GM12878 (cell line): ENCODE data around the gene ADAMTS2. TPM values are rescaled to one million over a fixed set of nuclear protein-coding genes. Genes with fewer than 3 reads are reported as not detected.

Source experiments
- ATAC-seq: fragments of 200-7000 bp; cut with Tn5 transposase; 3 replicates; pipeline ENCODE4 v1.9.1; 2020; ENCODE audit warnings: mild to moderate bottlenecking, moderate library complexity
- BruUV-seq: library from RNA; stranded (reverse); fragments of 400-500 nt; replicated peaks from 2 replicates; lab custom pipeline; 2021; lab: Mats Ljungman, UMichigan
- CTCF ChIA-PET: fragments of 300-600 bp; sonication (Branson Sonifier 250); formaldehyde crosslinking; extraction: SDS; loops from one replicate; lab custom pipeline; 2021; ENCODE audit warnings: inconsistent platforms; lab: Yijun Ruan, JAX
- POLR2A ChIA-PET: fragments of 350-600 bp; formaldehyde crosslinking; extraction: SDS; loops from one replicate; lab custom pipeline; 2021; ENCODE audit warnings: inconsistent platforms; lab: Charles Lee
- RAD21 ChIA-PET: fragments of 300-600 bp; sonication (Branson Sonifier 250); formaldehyde crosslinking; loops from one replicate; lab custom pipeline; 2023; ENCODE audit warnings: antibody characterized with exemption; ENCODE audit not compliant: unreplicated experiment; lab: Charles Lee
- SMC1A ChIA-PET: fragments of 300-600 bp; sonication (Branson Sonifier 250); formaldehyde crosslinking; loops from one replicate; lab custom pipeline; 2023; ENCODE audit not compliant: unreplicated experiment, uncharacterized antibody; lab: Charles Lee
- DNase-seq: peaks from one replicate; pipeline ENCODE4 v3.0.0-alpha.2; 2011; ENCODE audit warnings: low read depth, low spot score
- FAIRE-seq: peaks from 3 replicates; lab custom pipeline; 2011; peaks lifted over from hg19 to GRCh38; lab: Jason Lieb, UNC
- H2AFZ ChIP-seq: 2 replicates; pipeline ENCODE4 v1.6.0; 2011; ENCODE audit warnings: low read depth, low read length, control low read depth; ENCODE audit not compliant: control insufficient read depth
- H3K27ac ChIP-seq: 2 replicates; pipeline ENCODE4 v1.5.1; 2011; ENCODE audit warnings: control low read depth; ENCODE audit not compliant: control insufficient read depth, insufficient read depth
- H3K27me3 ChIP-seq, 2 experiments: replicated peaks in 1 of 2; 2 replicates each; pipeline versions ENCODE4 v1.6.0 to v1.6.1; 2011; ENCODE audit warnings: low read length in 1 of 2; ENCODE audit not compliant: control insufficient read depth in 2 of 2, insufficient read depth in 2 of 2
- H3K36me3 ChIP-seq, 2 experiments: 2 replicates each; pipeline ENCODE4 v1.5.1; 2011; ENCODE audit warnings: low read length in 1 of 2; ENCODE audit not compliant: control insufficient read depth in 2 of 2, insufficient read depth in 2 of 2
- H3K4me1 ChIP-seq: 2 replicates; pipeline ENCODE4 v1.6.1; 2011; ENCODE audit warnings: mild to moderate bottlenecking, low read length, moderate library complexity, mixed read lengths; ENCODE audit not compliant: control insufficient read depth, insufficient read depth
- H3K4me2 ChIP-seq: 2 replicates; pipeline ENCODE4 v1.6.0; 2011; ENCODE audit warnings: control low read depth; ENCODE audit not compliant: control insufficient read depth, insufficient read depth
- H3K4me3 ChIP-seq: fragments of 200-600 bp; sonication (generic); 2 replicates; pipeline ENCODE4 v1.5.1; 2016
- H3K79me2 ChIP-seq: 2 replicates; pipeline ENCODE4 v1.6.0; 2011; ENCODE audit warnings: low read length; ENCODE audit not compliant: control insufficient read depth, insufficient read depth
- H3K9ac ChIP-seq: 2 replicates; pipeline ENCODE4 v1.8.0; 2011; ENCODE audit warnings: low read length, control low read depth, mixed read lengths; ENCODE audit not compliant: control insufficient read depth, insufficient read depth
- H3K9me3 ChIP-seq: replicated peaks from 3 replicates; pipeline ENCODE4 v1.5.1; 2011; ENCODE audit warnings: mild to moderate bottlenecking, low read length; ENCODE audit not compliant: control insufficient read depth, insufficient read depth
- H4K20me1 ChIP-seq: 2 replicates; pipeline ENCODE4 v1.6.0; 2011; ENCODE audit not compliant: control insufficient read depth, insufficient read depth
- BACH1 ChIP-seq: fragments of 450-650 bp; IDR thresholded peaks from 2 replicates; pipeline ENCODE4 v1.6.1; 2017; ENCODE audit warnings: mild to moderate bottlenecking, borderline replicate concordance
- CHD4 ChIP-seq: fragments of 200-600 bp; sonication (generic); IDR thresholded peaks from 2 replicates; pipeline ENCODE4 v1.6.1; 2016; ENCODE audit warnings: mild to moderate bottlenecking
- CUX1 ChIP-seq: IDR thresholded peaks from 2 replicates; pipeline ENCODE4 v1.6.1; 2012; ENCODE audit warnings: improper control_type of control experiment, low read depth, low read length; ENCODE audit not compliant: insufficient replicate concordance
- FOXK2 ChIP-seq: fragments of 450-650 bp; IDR thresholded peaks from 2 replicates; pipeline ENCODE4 v1.6.1; 2017; ENCODE audit warnings: mild to moderate bottlenecking, moderate library complexity
- HDAC6 ChIP-seq: fragments of 200-600 bp; sonication (generic); IDR thresholded peaks from one replicate; pipeline ENCODE4 v1.8.0; 2017; ENCODE audit warnings: antibody characterized with exemption; ENCODE audit not compliant: unreplicated experiment
- JUNB ChIP-seq: IDR thresholded peaks from 2 replicates; pipeline ENCODE4 v1.6.1; 2016; ENCODE audit warnings: antibody characterized with exemption, mild to moderate bottlenecking
- JUND ChIP-seq: IDR thresholded peaks from 2 replicates; pipeline ENCODE4 v1.6.1; 2012; ENCODE audit warnings: low read depth, mild to moderate bottlenecking, low read length, improper control_type of control experiment, moderate library complexity
- PML ChIP-seq: IDR thresholded peaks from 2 replicates; pipeline ENCODE4 v1.6.1; 2012; ENCODE audit warnings: low read length, inconsistent platforms
- POLR2A ChIP-seq: IDR thresholded peaks from 2 replicates; pipeline ENCODE4 v1.6.1; 2011; ENCODE audit warnings: low read depth, mild to moderate bottlenecking, low read length
- POLR2AphosphoS2 ChIP-seq: IDR thresholded peaks from 2 replicates; pipeline ENCODE4 v1.6.1; 2011; ENCODE audit warnings: low read depth, mild to moderate bottlenecking, low read length, improper control_type of control experiment, moderate library complexity
- POLR2AphosphoS5 ChIP-seq: IDR thresholded peaks from 2 replicates; pipeline ENCODE4 v1.6.1; 2011; ENCODE audit warnings: mild to moderate bottlenecking, low read length, inconsistent platforms
- RBBP5 ChIP-seq: fragments of 200-600 bp; sonication (generic); conservative IDR thresholded peaks from 2 replicates; pipeline ENCODE4 v1.6.1; 2016
- TCF3 ChIP-seq: IDR thresholded peaks from 2 replicates; pipeline ENCODE4 v1.6.1; 2012; ENCODE audit warnings: low read depth, mild to moderate bottlenecking, low read length, borderline replicate concordance; ENCODE audit not compliant: insufficient read depth
- YY1 ChIP-seq: IDR thresholded peaks from 2 replicates; pipeline ENCODE4 v1.6.1; 2011; ENCODE audit warnings: low read depth, mild to moderate bottlenecking, low read length
- ZBED1 ChIP-seq: IDR thresholded peaks from 2 replicates; pipeline ENCODE4 v1.6.1; 2016; ENCODE audit warnings: borderline replicate concordance
- ZSCAN29 ChIP-seq: fragments of 450-650 bp; IDR thresholded peaks from 2 replicates; pipeline ENCODE4 v1.6.1; 2017; ENCODE audit warnings: mild to moderate bottlenecking, moderate library complexity
- WGBS: methylation state at CpG from one replicate; pipeline ENCODE4 v1.1.6; 2016; ENCODE audit warnings: low lambda C conversion rate; ENCODE audit not compliant: insufficient replicate concordance, insufficient coverage; ENCODE audit errors: missing lambda C conversion rate; 5-methylcytosine and 5-hydroxymethylcytosine counted together
- in situ Hi-C: fragments of 300-500 bp; cut with MboI; formaldehyde crosslinking; loops from 9 replicates; pipeline ENCODE4 v1.14.3; 2018; ENCODE audit warnings: mixed read lengths
- intact Hi-C: fragments of 100-400 bp; cut with micrococcal nuclease; formaldehyde crosslinking; loops from one replicate; pipeline ENCODE4 v1.14.2; 2022; ENCODE audit not compliant: unreplicated experiment
- polyA plus RNA-seq, 11 experiments: library from polyadenylated mRNA; depleted of rRNA in 4 of 11; unstranded in 6 of 11; stranded (reverse) in 5 of 11; fragments of >200 nt; fragmentation: Nextera tagmentation in 4 of 11; fragmentation: Illumina TruSeq in 1 of 11; extraction: Ambion mirVana in 4 of 11; extraction: Trizol in 1 of 11; gene quantifications; 1 replicate in 1 of 11; 2 replicates in 10 of 11; pipeline versions ENCODE4 v1.2.1 to v1.2.3, GENCODE V29; 2011 to 2016; ENCODE audit warnings: inconsistent platforms in 2 of 11, missing spikeins in 2 of 11, low read depth in 1 of 11
- total RNA-seq, 4 experiments: library from RNA; depleted of rRNA in 3 of 4; stranded (reverse); fragments of >200 nt in 3 of 4; fragmentation: Illumina TruSeq in 1 of 4; extraction: Trizol in 1 of 4; gene quantifications; 2 replicates each; pipeline versions ENCODE4 v1.2.1 to v1.2.3, GENCODE V29; 2013 to 2021

The ADAMTS2 gene
- total and polyA plus RNA-seq, 10 of the 15 experiments (the other 5 are each of a cell fraction or from before 2014, with no cell fraction given), result 0.03 to 0.05 TPM; not detected in 8

GRCh38 chr5:179203248-179203647 lies 142.0 kb downstream of the ADAMTS2 start:
- Histone ChIP-seq H3K4me1 (no peaks in the 10 kb centered on the region), H3K9ac (no peak overlapping the region), H3K27ac (no peak overlapping the region), H2AFZ (no peak overlapping the region), H4K20me1 (no peaks in the 10 kb centered on the region), H3K36me3 (no peaks in the 10 kb centered on the region), H3K27me3 (no peaks in the 10 kb centered on the region), H3K4me2 (no peak overlapping the region), H3K4me3 (no peak overlapping the region), H3K9me3 (no peaks in the 10 kb centered on the region; the same call in 2 of the 3 replicates), H3K79me2 (no peaks in the 10 kb centered on the region)
- TF ChIP-seq HDAC6 (no peak), POLR2AphosphoS5 (no peak), YY1 (no peak), POLR2AphosphoS2 (no peak)
- DNase-seq (no peak), ATAC-seq (no peak), FAIRE-seq (no peak)
- POLR2A ChIA-PET, result no interaction called here
- RAD21 ChIA-PET, result no interaction called here
- intact Hi-C loops (no loop called here), in situ Hi-C loops (no loop called here)
- SMC1A ChIA-PET, result no interaction called here
- CTCF ChIA-PET, result no interaction called here
- BruUV-seq, result no TSS peak
- WGBS, result 45% methylated on average over 9 of the region's 9 CpGs

GRCh38 chr5:179201986-179202385 lies 143.3 kb downstream of the ADAMTS2 start:
- H4K20me1 ChIP-seq, result no peaks in the 10 kb centered on the region
- DNase-seq (no peak), FAIRE-seq (no peak), ATAC-seq (no peak)
- in situ Hi-C loops (no loop called here), intact Hi-C loops (no loop called here)
- RAD21 ChIA-PET, result no interaction called here
- H3K9me3 ChIP-seq, result no peaks in the 10 kb centered on the region; the same call in 2 of the 3 replicates
- H3K27ac ChIP-seq, result no peak overlapping the region
- POLR2A ChIA-PET, result no interaction called here
- SMC1A ChIA-PET, result no interaction called here
- H3K4me3 ChIP-seq, result no peak overlapping the region
- BruUV-seq, result no TSS peak
- CTCF ChIA-PET, result no interaction called here
- H2AFZ ChIP-seq, result no peak overlapping the region
- H3K36me3 ChIP-seq, result no peaks in the 10 kb centered on the region
- H3K9ac ChIP-seq, result no peak overlapping the region
- no peaks in the 10 kb centered on the region for H3K79me2 ChIP-seq
- 63% methylated on average over 16 of the region's 16 CpGs for WGBS
- no peak overlapping the region for H3K4me2 ChIP-seq
- H3K4me1 ChIP-seq, result no peaks in the 10 kb centered on the region
- no peaks in the 10 kb centered on the region for H3K27me3 ChIP-seq
- TF ChIP-seq ZSCAN29 (no peak), POLR2A (no peak), CUX1 (no peak), PML (no peak), RBBP5 (no peak), FOXK2 (no peak), JUND (no peak), CHD4 (no peak), BACH1 (no peak), JUNB (no peak), TCF3 (no peak), ZBED1 (no peak)
